Caki2 (cell line): ENCODE results near the gene MAGEB6B. TPM values are rescaled to one million over a fixed set of nuclear protein-coding genes. Genes with fewer than 3 reads are reported as not detected.
"Not testable (repeated sequence)": the region's sequence is repeated elsewhere in the genome, so short reads cannot be mapped to it uniquely, and the experiment has no call there.

Source experiments
- DNase-seq: peaks from one replicate; pipeline ENCODE4 v3.0.0-alpha.2; 2015; ENCODE audit warnings: low read depth
- in situ Hi-C: cut with HindIII; loops from 2 replicates; pipeline ENCODE4 v1.10.0; 2016; ENCODE audit warnings: low sequenced_read_pairs, low pct_unique_long_range_greater_than_20kb, mixed read lengths
- total RNA-seq: library from RNA; depleted of rRNA; stranded (reverse); fragments of >200 nt; shearing (Covaris generic); gene quantifications from 2 replicates; pipeline ENCODE4 v1.2.3, GENCODE V29; 2014; ENCODE audit warnings: low replicate concordance; rRNA removed

Gene MAGEB6B
- not detected in 2 replicates for total RNA-seq

- in situ Hi-C loops = no loop called here
- DNase-seq = no peak
Observed at GRCh38 chrX:26160301-26160700, at the start of gene MAGEB6B. Gene MAGEB6B (plus strand): TSS chrX:26160601. CDS start chrX:26160601, 0 bp downstream.

GRCh38 chrX:26138274-26138673 lies 22.1 kb upstream of the MAGEB6B start, which contains the start of gene MAGEB18:
Gene MAGEB18 (plus strand): TSS chrX:26138343. CDS start chrX:26138986, 643 bp downstream.
- no peak for DNase-seq
- in situ Hi-C loops = no loop called here

- in situ Hi-C loops = no loop called here
- no peak for DNase-seq
Observed at GRCh38 chrX:26146024-26146423, 14.4 kb upstream of the MAGEB6B start.

- in situ Hi-C loops = no loop called here
- DNase-seq = no peak
Observed at GRCh38 chrX:26192204-26192603, 31.8 kb downstream of the MAGEB6B start, which contains the start of gene MAGEB6. Gene MAGEB6 (plus strand): TSS chrX:26192440. CDS start chrX:26193847, 1,407 bp downstream.

GRCh38 chrX:26203561-26203960 lies 43.2 kb downstream of the MAGEB6B start:
- in situ Hi-C loops = no loop called here
- no peak for DNase-seq

GRCh38 chrX:26204717-26205116 lies 44.3 kb downstream of the MAGEB6B start:
- in situ Hi-C loops, DNase-seq: not testable (repeated sequence)

GRCh38 chrX:26208012-26208411 lies 47.6 kb downstream of the MAGEB6B start:
- in situ Hi-C loops = no loop called here

More at GRCh38 chrX:26208012-26208411, 47.6 kb downstream of the MAGEB6B start:
- DNase-seq = no peak

Other genes with a start within 250 kb of the MAGEB6B start
- gene MAGEB18, start 22.3 kb upstream of the MAGEB6B start, total RNA-seq = not detected in 2 replicates
- not detected in 2 replicates for gene MAGEB6, start 31.8 kb downstream of the MAGEB6B start, total RNA-seq
- not detected in 2 replicates for gene MAGEB5, start 55.6 kb downstream of the MAGEB6B start, total RNA-seq